Measurements from ENCODE around the gene PI4KB. TPM values are rescaled to one million over a fixed set of nuclear protein-coding genes. Genes with fewer than 3 reads are reported as not detected.
"Not testable (repeated sequence)": the region's sequence is repeated elsewhere in the genome, so short reads cannot be mapped to it uniquely, and the experiment has no call there.

Gene PI4KB
- total and polyA plus RNA-seq, 2 donors: 26.5 to 45.5 TPM

- H3K4me3 ChIP-seq (ENCODE audit: low read depth, low read length): no peak overlapping the region
- no peak overlapping the region for H3K27ac ChIP-seq (ENCODE audit: low read depth)
- H3K36me3 ChIP-seq (ENCODE audit: insufficient read depth): no peaks in the 10 kb centered on the region
- DNase-seq (ENCODE audit: extremely low spot score): no peak
- no peaks in the 10 kb centered on the region for H3K4me1 ChIP-seq (ENCODE audit: insufficient read depth)
Measured at GRCh38 chr1:151361883-151362282, 34.7 kb upstream of the PI4KB start.

GRCh38 chr1:151356696-151357095 is 29.5 kb upstream of the PI4KB start:
- Histone ChIP-seq H3K36me3 (ENCODE audit: insufficient read depth) (no peaks in the 10 kb centered on the region), H3K27ac (ENCODE audit: low read depth) (no peak overlapping the region), H3K4me3 (ENCODE audit: low read depth, low read length) (no peak overlapping the region), H3K4me1 (ENCODE audit: insufficient read depth) (no peaks in the 10 kb centered on the region)
- WGBS: 19% methylated on average over 2 of the region's 2 CpGs
- DNase-seq (ENCODE audit: extremely low spot score): no peak

GRCh38 chr1:151352021-151352718 is 25.0 kb upstream of the PI4KB start:
- H3K36me3 ChIP-seq (ENCODE audit: insufficient read depth): no peaks in the 10 kb centered on the region
- H3K4me1 ChIP-seq (ENCODE audit: insufficient read depth): no peaks in the 10 kb centered on the region
- 90% methylated on average over 6 of the region's 6 CpGs for WGBS
- DNase-seq (ENCODE audit: extremely low spot score): no peak
- no peak overlapping the region for H3K4me3 ChIP-seq (ENCODE audit: low read depth, low read length)
- no peak overlapping the region for H3K27ac ChIP-seq (ENCODE audit: low read depth)

- H3K36me3 ChIP-seq (ENCODE audit: insufficient read depth); H3K4me1 ChIP-seq (ENCODE audit: insufficient read depth); DNase-seq (ENCODE audit: extremely low spot score); H3K27ac ChIP-seq (ENCODE audit: low read depth); H3K4me3 ChIP-seq (ENCODE audit: low read depth, low read length): not testable (repeated sequence)
- WGBS: 90% methylated on average over 9 of the region's 9 CpGs
Measured at GRCh38 chr1:151350323-151350722, 23.1 kb upstream of the PI4KB start.

GRCh38 chr1:151347523-151348246 is 20.5 kb upstream of the PI4KB start:
- no peaks in the 10 kb centered on the region for H3K4me1 ChIP-seq (ENCODE audit: insufficient read depth)
- H3K27ac ChIP-seq (ENCODE audit: low read depth): no peak overlapping the region
- WGBS: 26% methylated on average over 12 of the region's 12 CpGs
- H3K4me3 ChIP-seq (ENCODE audit: low read depth, low read length): peak overlapping the region; percentile 46
- no peak for DNase-seq (ENCODE audit: extremely low spot score)
- no peaks in the 10 kb centered on the region for H3K36me3 ChIP-seq (ENCODE audit: insufficient read depth)

- H3K27ac ChIP-seq (ENCODE audit: low read depth): peak within 1 kb of the TSS; percentile 46
- H3K4me1 ChIP-seq (ENCODE audit: insufficient read depth): no peaks in the 10 kb centered on the region
- H3K4me3 ChIP-seq (ENCODE audit: low read depth, low read length): peak within 1 kb of the TSS; percentile 46
- no peaks in the 10 kb centered on the region for H3K36me3 ChIP-seq (ENCODE audit: insufficient read depth)
- under 1% methylated on average over 38 of the region's 38 CpGs for WGBS
- peak; percentile 94 for DNase-seq (ENCODE audit: extremely low spot score)
Measured at GRCh38 chr1:151346769-151347522, 19.7 kb upstream of the PI4KB start, which contains the start of gene RFX5. TSS of gene RFX5 (minus strand) at chr1:151347252. CDS start at chr1:151346320, 932 bp downstream.

GRCh38 chr1:151346082-151346768 is 19.0 kb upstream of the PI4KB start:
- no peaks in the 10 kb centered on the region for H3K4me1 ChIP-seq (ENCODE audit: insufficient read depth)
- 44% methylated on average over 7 of the region's 7 CpGs for WGBS
- DNase-seq (ENCODE audit: extremely low spot score): no peak
- no peaks in the 10 kb centered on the region for H3K36me3 ChIP-seq (ENCODE audit: insufficient read depth)
- peak overlapping the region; percentile 46 for H3K4me3 ChIP-seq (ENCODE audit: low read depth, low read length)
- H3K27ac ChIP-seq (ENCODE audit: low read depth): no peak overlapping the region

GRCh38 chr1:151344291-151344690 is 17.1 kb upstream of the PI4KB start:
- 84% methylated on average over 6 of the region's 6 CpGs for WGBS
- Histone ChIP-seq H3K4me3 (ENCODE audit: low read depth, low read length) (no peak overlapping the region), H3K36me3 (ENCODE audit: insufficient read depth) (no peaks in the 10 kb centered on the region), H3K4me1 (ENCODE audit: insufficient read depth) (no peaks in the 10 kb centered on the region), H3K27ac (ENCODE audit: low read depth) (no peak overlapping the region)
- no peak for DNase-seq (ENCODE audit: extremely low spot score)

GRCh38 chr1:151343587-151343986 is 16.4 kb upstream of the PI4KB start:
- DNase-seq (ENCODE audit: extremely low spot score): no peak
- WGBS: 79% methylated on average over 9 of the region's 9 CpGs
- H3K27ac ChIP-seq (ENCODE audit: low read depth): no peak overlapping the region
- H3K36me3 ChIP-seq (ENCODE audit: insufficient read depth): no peaks in the 10 kb centered on the region
- H3K4me1 ChIP-seq (ENCODE audit: insufficient read depth): no peaks in the 10 kb centered on the region
- H3K4me3 ChIP-seq (ENCODE audit: low read depth, low read length): no peak overlapping the region

GRCh38 chr1:151342569-151342968 is 15.4 kb upstream of the PI4KB start:
- Histone ChIP-seq H3K27ac (ENCODE audit: low read depth) (no peak overlapping the region), H3K4me1 (ENCODE audit: insufficient read depth) (no peaks in the 10 kb centered on the region), H3K4me3 (ENCODE audit: low read depth, low read length) (no peak overlapping the region), H3K36me3 (ENCODE audit: insufficient read depth) (no peaks in the 10 kb centered on the region)
- no peak for DNase-seq (ENCODE audit: extremely low spot score)
- 90% methylated on average over 6 of the region's 6 CpGs for WGBS

GRCh38 chr1:151342021-151342420 is 14.8 kb upstream of the PI4KB start:
- Histone ChIP-seq H3K27ac (ENCODE audit: low read depth) (no peak overlapping the region), H3K36me3 (ENCODE audit: insufficient read depth) (no peaks in the 10 kb centered on the region), H3K4me3 (ENCODE audit: low read depth, low read length) (no peak overlapping the region), H3K4me1 (ENCODE audit: insufficient read depth) (no peaks in the 10 kb centered on the region)
- DNase-seq (ENCODE audit: extremely low spot score): no peak
- WGBS: 84% methylated on average over 2 of the region's 2 CpGs

GRCh38 chr1:151340870-151341754 is 13.9 kb upstream of the PI4KB start:
- H3K27ac ChIP-seq (ENCODE audit: low read depth): no peak overlapping the region

More at GRCh38 chr1:151340870-151341754, 13.9 kb upstream of the PI4KB start:
- Histone ChIP-seq H3K4me1 (ENCODE audit: insufficient read depth) (no peaks in the 10 kb centered on the region), H3K4me3 (ENCODE audit: low read depth, low read length) (no peak overlapping the region), H3K36me3 (ENCODE audit: insufficient read depth) (no peaks in the 10 kb centered on the region)
- WGBS: 33% methylated on average over 7 of the region's 7 CpGs
- peak; percentile 72 for DNase-seq (ENCODE audit: extremely low spot score)
